GM21825 (cell line): Measurements from ENCODE around the gene MED13.
"Not testable (repeated sequence)": the region's sequence is repeated elsewhere in the genome, so short reads cannot be mapped to it uniquely, and the experiment has no call there.

Source experiments
- ATAC-seq: cut with Tn5 transposase; IDR thresholded peaks from one replicate; pipeline ENCODE4 v1.9.1; 2021; ENCODE audit warnings: mild to moderate bottlenecking, moderate library complexity; ENCODE audit not compliant: unreplicated experiment

The MED13 gene

GRCh38 chr17:61997664-61998063 is 67.4 kb downstream of the MED13 start:
- ATAC-seq: no peak

GRCh38 chr17:61996916-61997605 is 68.0 kb downstream of the MED13 start:
- ATAC-seq: no peak

- ATAC-seq: no peak
These were observed 75.6 kb downstream of the MED13 start for GRCh38 chr17:61989509-61989908.

GRCh38 chr17:61986898-61987297 is 78.2 kb downstream of the MED13 start:
- ATAC-seq: no peak

GRCh38 chr17:61984821-61985220 is 80.3 kb downstream of the MED13 start:
- ATAC-seq: no peak

- ATAC-seq: no peak
These were observed 83.8 kb downstream of the MED13 start for GRCh38 chr17:61981323-61981722.

- ATAC-seq: no peak
These were observed 84.5 kb downstream of the MED13 start for GRCh38 chr17:61980535-61980934.

GRCh38 chr17:61974115-61974514 is 91.0 kb downstream of the MED13 start:
- ATAC-seq: no peak

- no peak for ATAC-seq
These were observed 92.8 kb downstream of the MED13 start for GRCh38 chr17:61972311-61972710.

GRCh38 chr17:61970030-61970429 is 95.0 kb downstream of the MED13 start:
- no peak for ATAC-seq

- no peak for ATAC-seq
These were observed 96.3 kb downstream of the MED13 start for GRCh38 chr17:61968757-61969156.

- ATAC-seq: no peak
These were observed 97.3 kb downstream of the MED13 start for GRCh38 chr17:61967729-61968128.

GRCh38 chr17:61966191-61966590 is 98.9 kb downstream of the MED13 start:
- no peak for ATAC-seq

- ATAC-seq: no peak
These were observed 109.5 kb downstream of the MED13 start for GRCh38 chr17:61955619-61956018.

GRCh38 chr17:61947367-61948078 is 117.6 kb downstream of the MED13 start:
- ATAC-seq: no peak

- ATAC-seq: no peak
These were observed 118.7 kb downstream of the MED13 start for GRCh38 chr17:61946359-61946758.

GRCh38 chr17:61943117-61943516 is 122.0 kb downstream of the MED13 start:
- no peak for ATAC-seq

- no peak for ATAC-seq
These were observed 123.0 kb downstream of the MED13 start for GRCh38 chr17:61942085-61942484.

GRCh38 chr17:61928101-61928436 is 137.0 kb downstream of the MED13 start:
- no peak for ATAC-seq

GRCh38 chr17:61927208-61928100 is 137.6 kb downstream of the MED13 start, which contains the start of gene INTS2:
Gene INTS2, minus strand, starts transcription at chr17:61927982. Its CDS starts 1,338 bp downstream, at chr17:61926644.
- ATAC-seq: peak; percentile 81

GRCh38 chr17:61926826-61927207 is 138.3 kb downstream of the MED13 start:
- no peak for ATAC-seq

- not testable (repeated sequence) for ATAC-seq
These were observed 149.9 kb downstream of the MED13 start for GRCh38 chr17:61915162-61915561.
